Fibroblast of lung (primary cell): Measurements from ENCODE around the gene CIAO2B. TPM values are rescaled to one million over a fixed set of nuclear protein-coding genes. Genes with fewer than 3 reads are reported as not detected.
"Not testable (repeated sequence)": the region's sequence is repeated elsewhere in the genome, so short reads cannot be mapped to it uniquely, and the experiment has no call there.

ENCODE experiments used
- DNase-seq, 2 donors: peaks; one replicate each; pipeline versions ENCODE4 v3.0.0 to v3.0.0-alpha.2; 2010; ENCODE audit warnings: low read depth in 2 of 2
- H2AFZ ChIP-seq: 2 replicates; pipeline ENCODE4 v1.5.1; 2012; ENCODE audit warnings: low read length, control low read depth, inconsistent platforms
- H3K27ac ChIP-seq: 2 replicates; pipeline ENCODE4 v1.5.1; 2011; ENCODE audit warnings: low read length, control low read depth; ENCODE audit not compliant: insufficient read depth
- H3K27me3 ChIP-seq: 2 replicates; pipeline ENCODE4 v1.5.1; 2011; ENCODE audit warnings: mild to moderate bottlenecking, low read length; ENCODE audit not compliant: control insufficient read depth, insufficient read depth
- H3K36me3 ChIP-seq: 2 replicates; pipeline ENCODE4 v1.5.1; 2011; ENCODE audit warnings: low read length; ENCODE audit not compliant: control insufficient read depth, insufficient read depth
- H3K4me1 ChIP-seq: 2 replicates; pipeline ENCODE4 v1.5.1; 2011; ENCODE audit warnings: low read length; ENCODE audit not compliant: control insufficient read depth, insufficient read depth; ENCODE audit errors: extremely low read depth
- H3K4me2 ChIP-seq: 2 replicates; pipeline ENCODE4 v1.5.1; 2011; ENCODE audit warnings: low read length, control low read depth; ENCODE audit not compliant: insufficient read depth; ENCODE audit errors: extremely low read depth
- H3K4me3 ChIP-seq, 4 experiments: fragments of 200-600 bp in 1 of 4; sonication (generic) in 1 of 4; replicated peaks in 1 of 4; 2 replicates each; pipeline ENCODE4 v1.5.1; 2011 to 2016; ENCODE audit warnings: low read length in 4 of 4, low read depth in 3 of 4, mild to moderate bottlenecking in 3 of 4, control low read depth in 2 of 4, inconsistent platforms in 1 of 4, mixed read lengths in 1 of 4; ENCODE audit not compliant: insufficient read depth in 1 of 4; ENCODE audit errors: control extremely low read depth in 1 of 4
- H3K79me2 ChIP-seq: 2 replicates; pipeline ENCODE4 v1.5.1; 2012; ENCODE audit warnings: mild to moderate bottlenecking, low read length, inconsistent platforms; ENCODE audit not compliant: control insufficient read depth, insufficient read depth
- H3K9ac ChIP-seq: 2 replicates; pipeline ENCODE4 v1.5.1; 2011; ENCODE audit warnings: mild to moderate bottlenecking, low read length, control low read depth; ENCODE audit not compliant: insufficient read depth
- H3K9me3 ChIP-seq: 2 replicates; pipeline ENCODE4 v1.5.1; 2012; ENCODE audit warnings: low read depth, low read length; ENCODE audit not compliant: control insufficient read depth, insufficient read depth
- H4K20me1 ChIP-seq: 2 replicates; pipeline ENCODE4 v1.5.1; 2011; ENCODE audit warnings: low read length; ENCODE audit not compliant: control insufficient read depth, insufficient read depth; ENCODE audit errors: extremely low read depth
- CTCF ChIP-seq, 2 donors: IDR thresholded peaks in 1 of 2; conservative IDR thresholded peaks in 1 of 2; 1 replicate in 1 of 2; 2 replicates in 1 of 2; pipeline ENCODE4 v1.5.1; 2011 to 2012; ENCODE audit warnings: low read length in 2 of 2, control low read depth in 1 of 2, inconsistent platforms in 1 of 2, low read depth in 1 of 2, mild to moderate bottlenecking in 1 of 2
- EZH2 ChIP-seq: IDR thresholded peaks from 2 replicates; pipeline ENCODE4 v1.5.1; 2012; ENCODE audit warnings: low read length, control low read depth, mild to moderate bottlenecking; ENCODE audit errors: missing control alignments
- polyA plus RNA-seq, 2 donors: library from polyadenylated mRNA; depleted of rRNA in 1 of 2; stranded (reverse) in 1 of 2; unstranded in 1 of 2; fragments of >200 nt; gene quantifications; 2 replicates each; pipeline ENCODE4 v1.2.1, GENCODE V29; 2011 to 2012; ENCODE audit warnings: missing spikeins in 1 of 2
- total RNA-seq: library from RNA; depleted of rRNA; stranded (reverse); fragments of >200 nt; gene quantifications from 2 replicates; pipeline ENCODE4 v1.2.1, GENCODE V29; 2014

Gene CIAO2B
- total and polyA plus RNA-seq, 2 donors (not counting 1 experiment from before 2014, with no cell fraction given) = 115 to 217 TPM

- not testable (repeated sequence) for H3K4me3 ChIP-seq, H3K9me3 ChIP-seq, H3K27me3 ChIP-seq
Observed at GRCh38 chr16:66974156-66974931, 40.1 kb upstream of the CIAO2B start.

GRCh38 chr16:66973716-66974115 lies 39.5 kb upstream of the CIAO2B start:
- no peak overlapping the region for H3K27ac ChIP-seq
- no peaks in the 10 kb centered on the region for H3K4me1 ChIP-seq
- H3K79me2 ChIP-seq = no peaks in the 10 kb centered on the region
- no peak overlapping the region for H3K4me3 ChIP-seq
- DNase-seq = no peak
- no peak for TF ChIP-seq CTCF (conservative IDR thresholded peaks at IDR 0.05 in 1 of 2, IDR thresholded peaks at IDR 0.05 in 1 of 2; ENCODE audit: low read depth in 1 of 2, low read length in 2 of 2)
- TF ChIP-seq EZH2 = no peak
- H2AFZ ChIP-seq = no peak overlapping the region
- no peaks in the 10 kb centered on the region for H3K27me3 ChIP-seq
- H3K9me3 ChIP-seq = no peaks in the 10 kb centered on the region
- H3K4me2 ChIP-seq = no peak overlapping the region
- no peak overlapping the region for H3K9ac ChIP-seq
- H4K20me1 ChIP-seq = no peaks in the 10 kb centered on the region
- no peaks in the 10 kb centered on the region for H3K36me3 ChIP-seq

More at GRCh38 chr16:66974156-66974931, 40.1 kb upstream of the CIAO2B start:
- H3K27ac ChIP-seq, H4K20me1 ChIP-seq, DNase-seq, H3K36me3 ChIP-seq, H3K79me2 ChIP-seq, H2AFZ ChIP-seq, H3K4me1 ChIP-seq, H3K9ac ChIP-seq, H3K4me2 ChIP-seq: not testable (repeated sequence)

GRCh38 chr16:66972983-66973382 lies 38.8 kb upstream of the CIAO2B start:
- H3K27ac ChIP-seq = no peak overlapping the region
- DNase-seq = no peak
- TF ChIP-seq EZH2 = no peak
- no peak for TF ChIP-seq CTCF (conservative IDR thresholded peaks at IDR 0.05 in 1 of 2, IDR thresholded peaks at IDR 0.05 in 1 of 2; ENCODE audit: low read depth in 1 of 2, low read length in 2 of 2)

More at GRCh38 chr16:66972983-66973382, 38.8 kb upstream of the CIAO2B start:
- Histone ChIP-seq H3K4me2 (no peak overlapping the region), H4K20me1 (no peaks in the 10 kb centered on the region), H3K4me1 (no peaks in the 10 kb centered on the region), H3K27me3 (no peaks in the 10 kb centered on the region), H3K4me3 (no peak overlapping the region), H3K36me3 (no peaks in the 10 kb centered on the region), H2AFZ (no peak overlapping the region), H3K9me3 (no peaks in the 10 kb centered on the region), H3K79me2 (no peaks in the 10 kb centered on the region), H3K9ac (no peak overlapping the region)
